ENCODE data around the gene RAD51B. TPM values are rescaled to one million over a fixed set of nuclear protein-coding genes. Genes with fewer than 3 reads are reported as not detected.

The RAD51B gene
- total and polyA plus RNA-seq, 7 donors, result 2.4 to 24.4 (median 7.1) TPM

GRCh38 chr14:67949771-67950170 is 130.2 kb downstream of the RAD51B start:
- Histone ChIP-seq H3K4me3 (no peak overlapping the region), H3K27me3 (no peaks in the 10 kb centered on the region), H3K4me1 (peaks cover 0 to 29% (median 20%) of the 10 kb centered on the region in 4 donors), H3K27ac (no peak overlapping the region), H3K9me3 (no peaks in the 10 kb centered on the region), H3K36me3 (no peaks in the 10 kb centered on the region)
- no peak for TF ChIP-seq POLR2A (IDR thresholded peaks at IDR 0.05)
- TF ChIP-seq EP300 (IDR thresholded peaks at IDR 0.05), result no peak
- TF ChIP-seq POLR2AphosphoS5 (IDR thresholded peaks at IDR 0.05), result no peak
- TF ChIP-seq, protein P1, sequence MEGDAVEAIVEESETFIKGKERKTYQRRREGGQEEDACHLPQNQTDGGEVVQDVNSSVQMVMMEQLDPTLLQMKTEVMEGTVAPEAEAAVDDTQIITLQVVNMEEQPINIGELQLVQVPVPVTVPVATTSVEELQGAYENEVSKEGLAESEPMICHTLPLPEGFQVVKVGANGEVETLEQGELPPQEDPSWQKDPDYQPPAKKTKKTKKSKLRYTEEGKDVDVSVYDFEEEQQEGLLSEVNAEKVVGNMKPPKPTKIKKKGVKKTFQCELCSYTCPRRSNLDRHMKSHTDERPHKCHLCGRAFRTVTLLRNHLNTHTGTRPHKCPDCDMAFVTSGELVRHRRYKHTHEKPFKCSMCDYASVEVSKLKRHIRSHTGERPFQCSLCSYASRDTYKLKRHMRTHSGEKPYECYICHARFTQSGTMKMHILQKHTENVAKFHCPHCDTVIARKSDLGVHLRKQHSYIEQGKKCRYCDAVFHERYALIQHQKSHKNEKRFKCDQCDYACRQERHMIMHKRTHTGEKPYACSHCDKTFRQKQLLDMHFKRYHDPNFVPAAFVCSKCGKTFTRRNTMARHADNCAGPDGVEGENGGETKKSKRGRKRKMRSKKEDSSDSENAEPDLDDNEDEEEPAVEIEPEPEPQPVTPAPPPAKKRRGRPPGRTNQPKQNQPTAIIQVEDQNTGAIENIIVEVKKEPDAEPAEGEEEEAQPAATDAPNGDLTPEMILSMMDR (IDR thresholded peaks at IDR 0.05), result no peak
- DNase-seq, result no peak
- WGBS, 2 donors, result 90 to 91% methylated on average over 4 of the region's 4 CpGs
- intact Hi-C loops (cut with DNase I), result loop anchor here (5.0 to 10.0 kb wide), 2 partner anchors 138 to 715 kb away; no protein-coding TSS in a partner anchor

DNA sequence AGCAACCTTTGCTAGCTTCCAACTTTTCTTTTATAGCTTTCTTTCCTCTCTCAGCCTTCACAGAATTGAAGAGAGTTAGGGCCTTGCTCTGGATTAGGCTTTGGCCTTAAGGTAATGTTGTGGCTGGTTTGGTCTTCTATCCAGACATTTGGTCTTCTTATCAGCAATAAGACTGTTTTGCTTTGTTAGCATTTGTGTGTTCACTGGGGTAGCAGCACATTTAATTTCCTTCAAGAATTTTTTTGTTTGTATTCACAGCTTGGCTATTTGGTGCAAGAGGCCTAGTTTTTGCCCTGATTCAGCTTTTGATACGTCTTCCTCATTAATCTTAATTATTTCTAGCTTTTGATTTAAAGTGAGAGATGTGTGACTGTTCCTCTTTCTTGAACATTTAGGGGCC is 130.8 kb downstream of the RAD51B start:
- WGBS, 2 donors, result 90 to 93% methylated on average over 1 of the region's 1 CpG
- no peaks in the 10 kb centered on the region for H3K36me3 ChIP-seq
- intact Hi-C loops (cut with DNase I), result loop anchor here (5.0 kb wide), 1 partner anchor 137 kb away; no protein-coding TSS in a partner anchor
- no peak overlapping the region for H3K27ac ChIP-seq
- H3K4me1 ChIP-seq, result peaks cover 0 to 24% (median 14%) of the 10 kb centered on the region in 4 donors
- no peaks in the 10 kb centered on the region for H3K9me3 ChIP-seq
- no peaks in the 10 kb centered on the region for H3K27me3 ChIP-seq
- no peak for DNase-seq
- no peak overlapping the region for H3K4me3 ChIP-seq
- TF ChIP-seq POLR2AphosphoS5 (IDR thresholded peaks at IDR 0.05), result no peak

GRCh38 chr14:67951529-67952135 is 132.1 kb downstream of the RAD51B start:
- peaks cover 0 to 24% (median 14%) of the 10 kb centered on the region in 4 donors for H3K4me1 ChIP-seq
- TF ChIP-seq POLR2AphosphoS5 (IDR thresholded peaks at IDR 0.05), result no peak
- H3K27me3 ChIP-seq, result no peaks in the 10 kb centered on the region
- intact Hi-C loops (cut with DNase I), result loop anchor here (5.0 kb wide), 1 partner anchor 136 kb away; no protein-coding TSS in a partner anchor
- WGBS, 2 donors, result 84 to 85% methylated on average over 2 of the region's 2 CpGs
- H3K9me3 ChIP-seq, result no peaks in the 10 kb centered on the region
- H3K27ac ChIP-seq, result peak overlapping the region in 3 of 4 donors; percentile 11 to 56 (median 53)
- H3K36me3 ChIP-seq, result no peaks in the 10 kb centered on the region
- DNase-seq, result no peak
- H3K4me3 ChIP-seq, result no peak overlapping the region

- DNase-seq, result no peak
- no peaks in the 10 kb centered on the region for H3K36me3 ChIP-seq
- H3K9me3 ChIP-seq, result no peaks in the 10 kb centered on the region
- intact Hi-C loops (cut with DNase I), result loop anchor here (5.0 kb wide), 1 partner anchor 135 kb away; no protein-coding TSS in a partner anchor
- H3K27me3 ChIP-seq, result no peaks in the 10 kb centered on the region
- TF ChIP-seq, protein P1 (IDR thresholded peaks at IDR 0.05), result no peak
- TF ChIP-seq POLR2AphosphoS5 (IDR thresholded peaks at IDR 0.05), result peak in 2 of 4 donors; percentile 42 to 55
- TF ChIP-seq POLR2A (IDR thresholded peaks at IDR 0.05), result no peak
- no peak for TF ChIP-seq EP300 (IDR thresholded peaks at IDR 0.05)
- WGBS, 2 donors, result 87 to 89% methylated on average over 2 of the region's 2 CpGs
- H3K4me1 ChIP-seq, result peaks cover 0 to 29% (median 14%) of the 10 kb centered on the region in 4 donors
- peak overlapping the region in 3 of 4 donors; percentile 11 to 56 (median 53) for H3K27ac ChIP-seq
- no peak overlapping the region for H3K4me3 ChIP-seq
Observed at GRCh38 chr14:67952381-67952780, 132.8 kb downstream of the RAD51B start.

- intact Hi-C loops (cut with DNase I), result loop anchor here (5.0 kb wide), 1 partner anchor 135 kb away; no protein-coding TSS in a partner anchor
- Histone ChIP-seq H3K4me3 (no peak overlapping the region), H3K9me3 (no peaks in the 10 kb centered on the region), H3K36me3 (no peaks in the 10 kb centered on the region), H3K4me1 (peaks cover 0 to 30% (median 14%) of the 10 kb centered on the region in 4 donors), H3K27ac (peak overlapping the region in 2 of 4 donors; percentile 53 to 56), H3K27me3 (no peaks in the 10 kb centered on the region)
- TF ChIP-seq, protein P1 (IDR thresholded peaks at IDR 0.05), result no peak
- TF ChIP-seq POLR2A (IDR thresholded peaks at IDR 0.05), result no peak
- TF ChIP-seq POLR2AphosphoS5 (IDR thresholded peaks at IDR 0.05), result no peak
- no peak for TF ChIP-seq EP300 (IDR thresholded peaks at IDR 0.05)
- DNase-seq, result no peak
Observed at GRCh38 chr14:67952786-67953185, 133.2 kb downstream of the RAD51B start.
